Tibial nerve (tissue), 3 donors: ENCODE results near the gene UCK2.

Experiments
- CTCF ChIP-seq, 5 experiments: fragments of 200-600 bp in 3 of 5; fragments of 450-650 bp in 2 of 5; sonication (generic) in 3 of 5; IDR thresholded peaks; one replicate each; pipeline ENCODE4 v1.5.1; 2016 to 2019; ENCODE audit warnings: antibody characterized with exemption in 5 of 5, mild to moderate bottlenecking in 3 of 5, moderate library complexity in 2 of 5
- POLR2A ChIP-seq, 2 donors: fragments of 450-650 bp; IDR thresholded peaks; one replicate each; pipeline ENCODE4 v1.6.1; 2017; ENCODE audit warnings: antibody characterized with exemption in 2 of 2, mild to moderate bottlenecking in 2 of 2, moderate library complexity in 2 of 2

DNA sequence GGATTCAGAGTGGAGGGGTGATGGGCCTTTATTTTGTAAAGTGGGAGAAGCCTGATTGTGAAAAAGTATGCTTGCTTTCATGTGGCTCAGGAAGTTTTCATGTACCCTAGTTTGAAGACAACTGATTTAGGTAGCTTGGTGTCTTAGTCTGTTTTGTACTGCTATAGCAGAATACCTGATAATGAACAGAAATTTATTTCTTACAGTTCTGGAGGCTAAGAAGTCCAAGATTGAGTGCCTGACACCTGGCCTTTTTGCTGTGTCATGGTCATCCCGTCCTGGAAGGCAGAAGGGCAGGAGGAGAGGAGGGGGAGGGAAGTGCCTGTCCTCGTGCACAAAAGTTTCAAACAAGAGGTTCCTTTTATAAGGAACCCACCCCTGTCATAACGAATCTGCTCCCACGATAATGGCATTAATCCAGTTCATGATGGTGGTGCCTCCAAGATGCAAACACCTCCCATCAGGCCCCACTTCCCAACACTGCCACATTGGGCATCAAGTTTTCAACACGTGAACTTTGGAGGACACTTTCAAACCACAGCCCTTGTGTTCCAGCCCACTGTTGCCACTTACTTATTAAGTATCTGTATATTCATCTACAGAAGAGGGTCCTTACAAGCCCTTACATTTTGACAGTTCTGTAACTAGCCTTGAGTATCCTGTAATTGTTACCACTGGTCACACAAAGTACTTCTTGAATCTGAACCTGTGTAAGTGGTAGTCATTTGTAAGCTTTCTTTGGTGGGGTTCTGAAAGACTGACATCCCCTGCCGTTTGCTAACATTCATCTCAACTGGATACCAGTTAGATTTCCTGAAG lies 9.5 kb downstream of the UCK2 start:
- TF ChIP-seq POLR2A (IDR thresholded peaks at IDR 0.05) = no peak
- TF ChIP-seq CTCF (IDR thresholded peaks at IDR 0.05) = no peak
